Measurements from ENCODE around the gene CEP112. TPM values are rescaled to one million over a fixed set of nuclear protein-coding genes. Genes with fewer than 3 reads are reported as not detected.
A peak's percentile ranks its signal among the peaks of the same experiment; 100 is the strongest.

Gene CEP112
- total and polyA plus RNA-seq, 9 of the 15 experiments (the other 6 are each of a cell fraction or from before 2014, with no cell fraction given), result 0.84 TPM; not detected in 8

DNA sequence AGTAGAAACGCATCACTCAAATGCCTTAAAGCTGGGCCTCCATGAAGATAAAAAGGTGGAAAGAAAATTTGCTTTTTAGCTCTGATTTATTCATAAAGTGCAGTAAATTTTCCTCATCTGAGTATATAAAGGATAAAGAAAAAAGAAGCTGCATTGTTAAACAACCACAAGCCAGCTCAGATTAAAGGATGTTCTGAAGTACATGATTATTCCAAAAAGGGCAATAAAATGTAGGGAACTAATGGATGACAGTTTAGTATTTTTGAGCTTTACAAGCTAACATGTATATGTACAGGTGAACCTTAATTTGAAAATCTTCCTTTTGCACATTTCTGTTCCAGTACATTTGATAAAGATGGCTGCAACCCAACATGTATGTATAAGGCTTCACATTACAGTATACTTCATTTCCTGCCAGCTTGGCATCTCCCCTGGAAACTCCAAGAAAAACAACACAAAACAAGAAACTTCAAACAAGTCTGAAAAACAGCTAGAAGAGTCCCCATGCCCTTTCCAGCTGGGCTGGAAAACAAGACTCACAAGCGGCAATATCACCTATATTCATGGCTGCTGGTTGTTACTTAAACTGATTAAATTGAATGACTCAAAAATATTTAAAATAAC is 225.7 kb downstream of the CEP112 start:
- no TSS peak for BruUV-seq (replicated peaks)
- Histone ChIP-seq H3K9ac (ENCODE audit: insufficient read depth in 1 of 2, low read depth in 2 of 2, low read length in 2 of 2) (no peak overlapping the region), H3K79me2 (ENCODE audit: control insufficient read depth, insufficient read depth, low read length) (no peaks in the 10 kb centered on the region), H3K4me2 (ENCODE audit: insufficient read depth, low read length) (no peak overlapping the region), H3K27me3 (ENCODE audit: control insufficient read depth in 2 of 2, insufficient read depth in 2 of 2, low read length in 2 of 2) (no peaks in the 10 kb centered on the region), H3K36me3 (ENCODE audit: control insufficient read depth, insufficient read depth, low read length) (no peaks in the 10 kb centered on the region), H3K9me1 (ENCODE audit: control insufficient read depth, insufficient read depth, low read length) (no peaks in the 10 kb centered on the region), H3K9me3 (replicated peaks; ENCODE audit: control insufficient read depth, insufficient read depth, low read depth, low read length) (peaks cover 10% of the 10 kb centered on the region), H2AFZ (ENCODE audit: low read depth, low read length) (no peak overlapping the region), H4K20me1 (replicated peaks; ENCODE audit: control insufficient read depth, insufficient read depth, low read length) (no peaks in the 10 kb centered on the region), H3K4me1 (replicated peaks in 1 of 2; ENCODE audit: control insufficient read depth in 2 of 2, insufficient read depth in 2 of 2, low read length in 2 of 2) (no peaks in the 10 kb centered on the region), H3K4me3 (no peak overlapping the region), H3K27ac (ENCODE audit: extremely low read depth, low read depth, low read length) (no peak overlapping the region)
- 0% methylated on average over 2 of the region's 2 CpGs for WGBS (ENCODE audit: insufficient coverage, low coverage, missing lambda C conversion rate)
- intact Hi-C loops (cut with micrococcal nuclease) (no loop called here), in situ Hi-C loops (cut with MboI) (no loop called here)
- TF ChIP-seq, protein P1, sequence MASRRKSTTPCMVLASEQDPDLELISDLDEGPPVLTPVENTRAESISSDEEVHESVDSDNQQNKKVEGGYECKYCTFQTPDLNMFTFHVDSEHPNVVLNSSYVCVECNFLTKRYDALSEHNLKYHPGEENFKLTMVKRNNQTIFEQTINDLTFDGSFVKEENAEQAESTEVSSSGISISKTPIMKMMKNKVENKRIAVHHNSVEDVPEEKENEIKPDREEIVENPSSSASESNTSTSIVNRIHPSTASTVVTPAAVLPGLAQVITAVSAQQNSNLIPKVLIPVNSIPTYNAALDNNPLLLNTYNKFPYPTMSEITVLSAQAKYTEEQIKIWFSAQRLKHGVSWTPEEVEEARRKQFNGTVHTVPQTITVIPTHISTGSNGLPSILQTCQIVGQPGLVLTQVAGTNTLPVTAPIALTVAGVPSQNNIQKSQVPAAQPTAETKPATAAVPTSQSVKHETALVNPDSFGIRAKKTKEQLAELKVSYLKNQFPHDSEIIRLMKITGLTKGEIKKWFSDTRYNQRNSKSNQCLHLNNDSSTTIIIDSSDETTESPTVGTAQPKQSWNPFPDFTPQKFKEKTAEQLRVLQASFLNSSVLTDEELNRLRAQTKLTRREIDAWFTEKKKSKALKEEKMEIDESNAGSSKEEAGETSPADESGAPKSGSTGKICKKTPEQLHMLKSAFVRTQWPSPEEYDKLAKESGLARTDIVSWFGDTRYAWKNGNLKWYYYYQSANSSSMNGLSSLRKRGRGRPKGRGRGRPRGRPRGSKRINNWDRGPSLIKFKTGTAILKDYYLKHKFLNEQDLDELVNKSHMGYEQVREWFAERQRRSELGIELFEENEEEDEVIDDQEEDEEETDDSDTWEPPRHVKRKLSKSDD (conservative IDR thresholded peaks at IDR 0.05; ENCODE audit: low read length), result no peak
- DNase-seq (ENCODE audit: extremely low read depth in 1 of 4, low spot score in 3 of 4) (no peak), ATAC-seq (no peak), FAIRE-seq (no peak)
- POLR2A ChIA-PET, result interaction anchor here (0.7 to 1.2 kb wide), 2 partner anchors 41 to 697 kb away, joined by 3 read pairs; no protein-coding TSS in a partner anchor
- CTCF ChIA-PET (ENCODE audit: low intra/inter-chr PET ratio), result no interaction called here

DNA sequence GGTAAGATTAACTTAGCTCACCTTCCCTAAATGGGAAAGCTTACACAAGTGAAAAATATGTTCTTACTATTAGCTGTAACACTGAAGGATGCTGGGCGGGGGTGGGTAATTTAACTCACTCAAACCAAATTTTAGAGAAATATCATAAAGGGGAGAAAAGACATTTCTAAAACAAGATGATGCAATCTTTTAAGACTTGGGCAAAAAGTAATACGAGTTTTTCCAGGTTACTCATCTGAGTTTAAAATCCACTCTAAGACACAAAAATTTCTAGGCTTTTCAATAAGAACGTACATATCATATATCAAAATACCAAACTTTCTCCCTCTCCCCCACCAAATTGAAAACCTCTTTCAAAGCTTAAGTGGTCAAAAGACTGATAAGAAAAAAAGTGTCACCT is 228.8 kb downstream of the CEP112 start:
- intact Hi-C loops (cut with micrococcal nuclease), result no loop called here
- no peak for ATAC-seq
- H3K79me2 ChIP-seq (ENCODE audit: control insufficient read depth, insufficient read depth, low read length), result no peaks in the 10 kb centered on the region
- no peak for DNase-seq (ENCODE audit: extremely low read depth in 1 of 4, low spot score in 3 of 4)
- H3K9ac ChIP-seq (ENCODE audit: insufficient read depth in 1 of 2, low read depth in 2 of 2, low read length in 2 of 2), result no peak overlapping the region
- WGBS (ENCODE audit: insufficient coverage, low coverage, missing lambda C conversion rate), result 0% methylated on average over 3 of the region's 3 CpGs
- H2AFZ ChIP-seq (ENCODE audit: low read depth, low read length), result no peak overlapping the region
- H3K27ac ChIP-seq (ENCODE audit: extremely low read depth, low read depth, low read length), result no peak overlapping the region
- TF ChIP-seq HMGN3 (IDR thresholded peaks at IDR 0.05; ENCODE audit: borderline replicate concordance, extremely low read depth, insufficient read length, low read depth, low read length), result no peak
- TF ChIP-seq, protein P2, sequence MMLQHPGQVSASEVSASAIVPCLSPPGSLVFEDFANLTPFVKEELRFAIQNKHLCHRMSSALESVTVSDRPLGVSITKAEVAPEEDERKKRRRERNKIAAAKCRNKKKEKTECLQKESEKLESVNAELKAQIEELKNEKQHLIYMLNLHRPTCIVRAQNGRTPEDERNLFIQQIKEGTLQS (IDR thresholded peaks at IDR 0.05), result peak; percentile 37; the same call in 1 of the 2 replicates
- TF ChIP-seq, protein P2 (CRISPR knock-in tag; conservative IDR thresholded peaks at IDR 0.05), result no peak
- no peak for TF ChIP-seq ELF1 (tag; IDR thresholded peaks at IDR 0.05)
- 0 out of 2 replicates have a peak, but pooled peaks have one; percentile 19 for TF ChIP-seq CEBPB (tag; IDR thresholded peaks at IDR 0.05)
- TF ChIP-seq CEBPG (CRISPR knock-in tag; IDR thresholded peaks at IDR 0.05), result no peak
- TF ChIP-seq CEBPG (tag; conservative IDR thresholded peaks at IDR 0.05 in 1 of 2, IDR thresholded peaks at IDR 0.05 in 1 of 2), result peak; percentile 14 to 77; a peak in 2 of 4 replicates
- no peaks in the 10 kb centered on the region for H4K20me1 ChIP-seq (replicated peaks; ENCODE audit: control insufficient read depth, insufficient read depth, low read length)
- in situ Hi-C loops (cut with MboI), result no loop called here
- ChIA-PET CTCF (ENCODE audit: low intra/inter-chr PET ratio) (no interaction called here), POLR2A (no interaction called here)
- H3K27me3 ChIP-seq (ENCODE audit: control insufficient read depth in 2 of 2, insufficient read depth in 2 of 2, low read length in 2 of 2), result no peaks in the 10 kb centered on the region
- no peaks in the 10 kb centered on the region for H3K4me1 ChIP-seq (replicated peaks in 1 of 2; ENCODE audit: control insufficient read depth in 2 of 2, insufficient read depth in 2 of 2, low read length in 2 of 2)
- H3K4me3 ChIP-seq, result no peak overlapping the region
- H3K4me2 ChIP-seq (ENCODE audit: insufficient read depth, low read length), result no peak overlapping the region
- no peak for FAIRE-seq
- no peaks in the 10 kb centered on the region for H3K9me1 ChIP-seq (ENCODE audit: control insufficient read depth, insufficient read depth, low read length)
- no peaks in the 10 kb centered on the region for H3K36me3 ChIP-seq (ENCODE audit: control insufficient read depth, insufficient read depth, low read length)
- no TSS peak for BruUV-seq (replicated peaks)
- no peaks in the 10 kb centered on the region for H3K9me3 ChIP-seq (replicated peaks; ENCODE audit: control insufficient read depth, insufficient read depth, low read depth, low read length)
